HG02840 (cell line): Measurements from ENCODE around the gene MED9.
"Not testable (repeated sequence)": the region's sequence is repeated elsewhere in the genome, so short reads cannot be mapped to it uniquely, and the experiment has no call there.

Experiments
- ATAC-seq: cut with Tn5 transposase; IDR thresholded peaks from one replicate; pipeline ENCODE4 v1.9.1; 2021; ENCODE audit warnings: mild to moderate bottlenecking, moderate library complexity, moderate number of reproducible peaks; ENCODE audit not compliant: unreplicated experiment, low FRiP score

Gene MED9, protein sequence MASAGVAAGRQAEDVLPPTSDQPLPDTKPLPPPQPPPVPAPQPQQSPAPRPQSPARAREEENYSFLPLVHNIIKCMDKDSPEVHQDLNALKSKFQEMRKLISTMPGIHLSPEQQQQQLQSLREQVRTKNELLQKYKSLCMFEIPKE

GRCh38 chr17:17476865-17477467, at the start of gene MED9:
Gene MED9, plus strand, starts transcription at chr17:17477000. Its CDS starts 42 bp downstream, at chr17:17477042.
- ATAC-seq: peak; percentile 82

- ATAC-seq: no peak
These were observed 47.6 kb upstream of the MED9 start for GRCh38 chr17:17429222-17429621.

DNA sequence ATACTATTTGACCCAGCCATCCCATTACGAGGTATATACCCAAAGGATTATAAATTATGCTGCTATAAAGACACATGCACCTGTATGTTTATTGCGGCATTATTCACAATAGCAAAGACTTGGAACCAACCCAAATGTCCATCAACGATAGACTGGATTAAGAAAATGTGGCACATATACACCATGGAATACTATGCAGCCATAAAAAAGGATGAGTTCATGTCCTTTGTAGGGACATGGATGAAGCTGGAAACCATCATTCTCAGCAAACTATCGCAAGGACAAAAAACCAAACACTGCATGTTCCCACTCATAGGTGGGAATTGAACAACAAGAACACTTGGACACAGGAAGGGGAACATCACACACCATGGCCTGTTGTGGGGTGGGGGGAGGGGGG, 45.9 kb upstream of the MED9 start:
- ATAC-seq: not testable (repeated sequence)

GRCh38 chr17:17431605-17432004, 45.2 kb upstream of the MED9 start:
- ATAC-seq: no peak

DNA sequence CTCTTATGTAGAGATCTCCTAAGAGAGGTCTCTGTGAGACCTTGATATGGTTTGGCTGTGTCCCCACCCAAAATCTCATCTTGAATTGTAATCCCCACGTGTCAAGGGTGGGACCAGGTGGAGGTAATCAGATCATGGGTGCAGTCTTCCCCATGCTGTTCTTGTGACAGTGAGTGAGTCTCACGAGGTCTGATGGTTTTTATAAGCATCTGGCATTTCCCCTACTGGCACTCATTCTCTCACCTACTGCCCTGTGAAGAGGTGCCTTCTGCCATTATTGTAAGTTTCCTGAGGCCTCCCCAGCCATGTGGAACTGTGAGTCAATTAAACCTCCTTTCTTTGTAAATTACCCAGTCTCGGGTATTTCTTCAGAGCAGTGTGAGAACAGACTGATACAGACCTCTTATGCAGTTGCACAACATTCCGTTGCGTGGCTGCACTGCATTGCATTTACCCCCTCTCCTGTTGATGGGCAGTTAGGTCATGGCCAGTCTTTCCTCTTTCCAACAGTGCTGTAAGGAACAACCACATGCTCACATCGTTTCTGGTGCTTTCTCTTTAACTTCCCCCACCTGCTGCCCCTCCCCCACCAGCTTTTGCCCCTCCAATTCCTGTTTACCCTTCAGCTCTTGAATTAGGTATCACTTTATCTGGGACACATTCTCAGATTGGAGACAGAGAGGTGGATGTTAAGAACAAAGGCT, 43.6 kb upstream of the MED9 start:
- no peak for ATAC-seq

DNA sequence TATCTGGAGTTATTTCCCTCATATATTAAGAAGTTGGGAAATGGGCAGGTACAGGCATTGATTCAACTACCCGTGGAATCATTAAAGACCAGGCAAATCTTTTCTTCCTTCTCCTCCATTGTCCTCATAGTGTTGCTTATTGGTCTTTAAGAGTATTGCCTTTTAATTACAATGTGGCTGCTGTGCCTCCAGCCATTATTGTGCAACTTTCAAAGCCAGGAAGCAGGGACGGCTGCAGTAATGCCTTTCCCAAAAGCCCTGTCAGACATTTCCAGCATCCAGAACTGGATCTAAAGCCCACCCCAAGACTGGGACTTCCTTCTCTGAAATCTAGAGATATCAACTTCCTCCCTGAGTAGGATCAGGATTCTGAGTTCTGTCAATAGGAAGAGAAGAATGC, 42.3 kb upstream of the MED9 start:
- no peak for ATAC-seq

GRCh38 chr17:17435323-17435722, 41.5 kb upstream of the MED9 start:
- no peak for ATAC-seq

DNA sequence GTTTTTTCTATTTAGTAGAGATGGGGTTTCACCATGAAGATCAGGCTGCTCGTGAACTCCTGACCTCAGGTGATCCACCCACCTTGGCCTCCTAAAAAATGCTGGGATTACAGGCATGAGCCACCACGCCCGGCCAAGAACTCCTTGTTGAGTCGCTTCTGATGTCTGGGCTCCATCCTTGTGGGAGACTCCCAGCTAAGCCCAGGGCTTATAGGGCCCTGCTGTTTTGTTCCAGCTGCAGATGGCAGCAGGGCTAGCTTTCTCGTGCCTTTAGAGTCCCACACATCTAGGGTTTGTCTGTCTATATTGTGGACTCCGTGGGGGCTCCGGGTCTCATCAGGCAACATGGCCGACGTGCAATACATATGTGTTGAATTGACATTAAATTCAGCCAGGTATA, 39.3 kb upstream of the MED9 start:
- ATAC-seq: no peak

DNA sequence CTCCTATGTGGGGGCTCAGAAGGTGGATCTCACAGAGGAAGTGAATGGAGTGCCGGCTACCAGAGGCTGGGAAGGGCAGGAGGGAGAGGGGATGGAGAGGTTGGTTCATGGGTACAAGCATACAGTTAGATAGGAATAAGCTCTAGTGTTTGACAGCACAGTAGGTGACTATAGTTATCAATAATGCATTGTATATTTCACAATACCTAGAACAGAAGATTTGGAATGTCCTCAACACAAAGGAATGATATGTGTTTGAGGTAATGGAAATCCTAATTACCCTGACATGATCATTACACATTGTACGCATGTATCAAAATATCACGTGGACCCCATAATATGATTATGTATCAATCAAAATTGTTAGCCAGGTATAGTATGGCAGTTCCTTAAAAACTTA, 38.9 kb upstream of the MED9 start:
- ATAC-seq: no peak

DNA sequence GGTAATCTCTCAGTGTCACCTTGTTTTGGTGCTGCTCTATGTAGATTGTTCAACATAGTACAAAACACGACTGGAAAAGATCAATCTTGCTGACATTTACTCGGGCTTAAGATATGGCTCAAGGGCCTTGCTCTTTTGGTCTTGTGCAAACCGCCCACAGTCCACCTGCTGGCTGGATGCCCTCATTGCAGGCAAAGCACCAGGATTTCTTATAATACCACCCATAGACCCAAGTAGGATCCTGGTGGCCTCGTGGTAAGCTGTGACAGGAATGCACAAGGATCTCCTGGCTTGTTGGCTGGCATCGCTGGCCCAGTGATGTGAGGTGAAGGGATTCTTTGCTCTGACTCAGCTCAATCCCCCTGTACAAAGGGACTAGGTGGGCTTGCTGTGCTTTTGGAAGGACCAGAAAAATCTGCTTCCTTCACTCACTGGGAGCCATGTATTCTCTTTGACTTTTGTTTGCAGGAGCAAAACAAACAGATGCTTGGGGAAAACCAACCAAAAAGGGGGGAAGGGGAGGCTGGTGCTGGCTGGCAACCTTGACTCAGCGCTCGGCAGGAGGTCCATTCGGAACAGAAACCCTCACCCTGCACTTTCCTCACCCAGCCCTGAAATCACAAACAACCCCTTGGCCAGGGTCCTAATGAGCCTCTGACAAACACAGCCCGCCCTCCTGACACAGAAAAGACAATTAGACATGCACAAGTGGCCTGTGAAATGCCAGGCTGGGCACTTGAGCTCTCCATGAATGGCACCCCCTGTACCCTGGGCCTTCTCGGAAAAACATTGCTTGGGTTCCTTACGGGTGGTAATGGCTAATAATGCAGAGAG, 36.6 kb upstream of the MED9 start:
- no peak for ATAC-seq

- ATAC-seq: no peak
These were observed 35.7 kb upstream of the MED9 start for GRCh38 chr17:17440938-17441675.

DNA sequence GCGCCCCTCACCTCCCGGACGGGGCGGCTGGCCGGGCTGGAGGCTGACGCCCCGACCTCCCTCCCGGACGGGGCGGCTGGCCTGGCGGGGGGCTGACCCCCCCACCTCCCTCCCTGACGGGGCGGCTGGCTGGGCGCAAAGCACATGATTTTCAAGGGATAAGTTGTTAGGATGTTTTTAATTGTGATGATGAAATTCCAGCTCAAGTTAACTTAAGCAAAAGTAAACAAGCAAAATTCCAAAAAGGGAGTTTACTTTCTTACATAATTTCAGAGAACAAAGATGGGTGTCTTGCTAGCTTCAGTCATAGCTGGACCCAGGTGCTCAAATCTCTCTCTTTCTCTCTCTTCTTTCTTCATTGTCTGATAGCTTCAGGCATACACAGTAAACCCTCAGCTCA, 33.6 kb upstream of the MED9 start:
- no peak for ATAC-seq

DNA sequence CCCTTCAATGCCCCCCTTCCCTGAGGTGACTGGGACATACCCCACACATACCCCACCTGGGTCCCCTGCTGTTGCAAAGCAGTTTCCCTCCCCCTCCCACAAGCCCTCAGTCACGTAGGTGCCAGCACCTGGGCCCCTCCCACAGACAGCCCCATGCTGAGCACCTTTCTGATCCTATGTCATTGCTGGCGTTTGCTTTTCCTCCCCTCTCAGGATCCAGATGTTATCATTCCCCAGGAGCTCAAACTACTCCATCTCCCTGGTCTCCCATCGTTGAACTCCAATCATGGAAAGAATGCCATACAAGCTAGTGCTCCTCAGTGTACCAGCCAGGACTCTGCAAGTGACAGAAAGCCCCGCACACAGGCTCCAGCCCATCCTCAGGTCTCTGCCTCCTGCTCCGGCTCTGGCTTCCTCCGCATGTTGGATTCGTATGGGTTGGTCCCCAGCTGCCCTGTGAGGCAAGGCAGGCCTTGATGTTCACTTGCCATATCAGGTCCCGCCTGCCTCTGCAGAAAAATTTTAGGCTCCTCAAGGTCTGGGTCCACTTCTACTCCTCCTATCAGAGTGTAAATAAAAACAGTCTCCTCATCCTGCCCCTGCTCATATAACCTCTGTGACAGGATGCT, 31.4 kb upstream of the MED9 start:
- no peak for ATAC-seq

DNA sequence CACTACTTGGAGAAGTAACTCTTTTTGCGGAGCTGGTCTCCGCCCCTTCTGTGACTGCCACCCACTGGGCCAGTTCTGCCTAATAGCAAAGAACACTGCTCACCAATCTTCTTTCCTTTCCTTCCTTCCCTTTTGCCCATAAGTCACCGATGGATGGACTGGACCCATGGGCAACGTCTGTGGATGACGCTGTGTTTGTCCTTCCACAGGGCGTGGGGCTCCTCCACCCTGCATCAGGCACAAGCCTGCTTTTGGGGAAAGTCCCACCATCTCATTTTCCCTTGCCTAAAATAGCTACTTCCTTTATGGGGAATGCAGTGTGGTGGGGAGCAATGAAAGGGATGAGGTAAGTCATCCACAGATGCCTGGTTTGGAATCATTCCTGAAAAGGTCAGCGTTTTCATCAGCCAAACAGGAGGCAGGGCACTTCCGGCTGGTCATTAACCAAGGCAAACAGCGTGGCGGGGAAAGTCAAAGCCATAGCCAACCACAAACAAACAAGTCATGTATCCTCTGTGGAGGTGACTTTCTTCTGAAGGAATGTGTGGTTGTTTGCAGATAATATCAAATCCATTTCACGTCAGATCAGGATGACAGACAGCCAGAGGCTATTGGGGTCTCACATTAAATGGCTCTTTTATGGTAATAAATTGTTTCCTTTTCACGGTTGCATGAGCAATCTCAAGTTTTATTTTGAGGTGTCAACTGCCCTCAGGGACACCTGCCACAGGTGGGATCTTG, 30.7 kb upstream of the MED9 start:
- no peak for ATAC-seq

- no peak for ATAC-seq
These were observed 30.1 kb upstream of the MED9 start for GRCh38 chr17:17446666-17447155.

DNA sequence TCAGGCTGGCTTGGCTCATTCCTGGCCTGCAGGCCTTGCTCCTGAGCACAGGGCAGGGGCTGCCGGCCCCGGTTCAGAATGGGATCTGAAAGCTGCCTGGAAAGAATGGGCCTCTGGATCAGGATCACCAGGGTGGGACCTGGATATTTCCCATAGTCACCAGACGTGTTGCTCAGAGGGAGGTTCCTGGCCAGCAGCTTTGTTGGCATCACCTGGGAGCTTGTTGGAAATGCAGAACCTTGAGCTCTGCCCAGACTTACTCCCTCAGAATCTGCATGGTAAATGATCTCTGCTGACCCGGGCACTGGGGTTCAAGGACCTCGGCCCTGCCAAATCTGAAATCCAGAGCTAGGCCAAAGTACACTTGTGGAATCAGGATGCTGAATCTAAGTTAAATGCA, 29.5 kb upstream of the MED9 start:
- ATAC-seq: no peak

DNA sequence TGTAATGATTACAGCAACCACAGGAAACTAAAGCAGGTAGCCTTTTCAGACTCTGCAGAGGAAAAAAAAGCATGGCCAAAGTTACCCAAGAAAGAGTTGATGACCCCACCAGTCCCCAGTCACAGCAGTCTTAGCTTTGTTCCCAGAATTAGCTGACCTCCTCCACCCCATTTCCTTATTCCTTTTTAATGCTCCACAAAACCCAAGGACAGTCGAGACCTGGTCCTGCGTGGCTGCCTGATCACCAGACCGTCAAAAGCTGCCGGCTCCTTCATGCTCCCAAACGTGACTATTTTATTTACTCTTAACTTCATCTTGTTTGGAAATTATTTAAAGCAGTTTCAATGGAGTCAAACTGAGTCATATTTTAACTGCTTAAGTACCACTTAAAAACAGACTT, 28.7 kb upstream of the MED9 start:
- ATAC-seq: no peak

DNA sequence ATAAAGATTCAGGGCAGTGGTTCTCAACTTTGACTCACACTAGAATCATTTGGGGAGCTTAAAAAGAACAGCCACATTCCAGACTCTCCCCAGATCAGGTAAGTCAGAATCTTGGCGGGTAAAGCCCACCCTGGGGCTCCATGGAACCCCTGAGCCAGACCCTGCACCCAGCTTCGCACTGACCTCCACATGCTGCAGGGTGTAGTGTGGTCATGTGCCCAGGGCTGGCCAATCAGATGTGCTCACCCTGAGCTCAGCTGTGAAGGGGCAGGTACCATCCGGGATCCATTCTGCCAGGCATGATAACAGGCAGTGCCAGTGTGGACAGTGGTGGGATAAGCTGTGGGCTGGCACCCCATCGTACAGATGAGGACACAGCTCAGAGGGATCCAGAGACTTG, 28.1 kb upstream of the MED9 start:
- ATAC-seq: no peak

DNA sequence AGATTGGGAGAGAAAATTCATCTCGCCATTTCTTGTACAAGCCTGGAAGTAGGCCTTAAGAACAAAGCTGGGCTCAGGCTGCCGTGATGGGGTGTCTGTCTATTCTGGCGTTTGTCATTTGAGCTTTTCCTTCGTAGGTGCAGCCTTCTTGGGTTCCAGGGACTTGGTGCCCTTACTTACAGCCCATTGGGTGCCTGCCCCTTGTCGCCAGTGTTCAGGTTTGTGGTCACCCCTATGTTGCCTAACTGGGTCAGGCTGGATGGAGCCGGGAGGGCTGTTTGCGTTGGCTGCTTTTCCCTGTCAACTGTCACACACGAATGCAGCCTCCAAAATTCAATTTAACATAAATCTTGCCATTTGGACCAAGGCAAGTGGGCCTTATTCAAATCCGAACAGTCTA, 23.7 kb upstream of the MED9 start:
- ATAC-seq: no peak
